K562 (cell line): ENCODE results near the gene SS18. TPM values are rescaled to one million over a fixed set of nuclear protein-coding genes. Genes with fewer than 3 reads are reported as not detected.

Experiments
- E2F8 ChIP-seq: fragments of 450-650 bp; IDR thresholded peaks from 2 replicates; pipeline ENCODE4 v1.7.1; 2018; ENCODE audit warnings: mild to moderate bottlenecking, low read depth; ENCODE audit not compliant: partially characterized antibody
- FOXP4 ChIP-seq: sonication (generic); formaldehyde crosslinking; IDR thresholded peaks from 2 replicates; pipeline ENCODE4 v1.8.0; 2022; ENCODE audit warnings: mild to moderate bottlenecking, missing genetic modification reagents, borderline replicate concordance
- GMEB1 ChIP-seq: fragments of 250-450 bp; sonication (Bioruptor Pico); IDR thresholded peaks from 2 replicates; pipeline ENCODE4 v1.4.0; 2020; ENCODE audit warnings: mild to moderate bottlenecking
- MBD1 ChIP-seq: fragments of 250-450 bp; sonication (Bioruptor Pico); IDR thresholded peaks from 2 replicates; pipeline ENCODE4 v1.8.0; 2022; ENCODE audit warnings: inconsistent platforms
- PRDM10 ChIP-seq: fragments of 450-650 bp; IDR thresholded peaks from 2 replicates; pipeline ENCODE4 v1.6.1; 2018; ENCODE audit not compliant: partially characterized antibody
- SIN3B ChIP-seq: fragments of 450-650 bp; IDR thresholded peaks from 2 replicates; pipeline ENCODE4 v1.6.1; 2017; ENCODE audit warnings: low read depth, mild to moderate bottlenecking, moderate library complexity
- ZKSCAN8 ChIP-seq: fragments of 200-800 bp; sonication (Bioruptor generic); IDR thresholded peaks from 2 replicates; pipeline ENCODE4 v1.6.1; 2016; ENCODE audit warnings: missing genetic modification characterization, missing compliant biosample characterization
- ZNF639 ChIP-seq, 2 experiments: fragments of 200-800 bp in 1 of 2; sonication (Bioruptor generic) in 1 of 2; sonication (generic) in 1 of 2; formaldehyde crosslinking in 1 of 2; IDR thresholded peaks in 1 of 2; conservative IDR thresholded peaks in 1 of 2; 2 replicates each; pipeline versions ENCODE4 v1.5.0 to v1.6.1; 2016 to 2020; ENCODE audit warnings: missing compliant biosample characterization in 1 of 2, missing genetic modification characterization in 1 of 2, missing genetic modification reagents in 1 of 2
- ZNF668 ChIP-seq: fragments of 250-450 bp; sonication (Bioruptor Pico); IDR thresholded peaks from 2 replicates; pipeline ENCODE4 v1.8.0; 2022; ENCODE audit warnings: mild to moderate bottlenecking, inconsistent platforms
- polyA plus RNA-seq, 8 experiments: library from polyadenylated mRNA; depleted of rRNA in 4 of 8; stranded (reverse) in 5 of 8; unstranded in 3 of 8; fragments of >200 nt; fragmentation: Nextera tagmentation in 2 of 8; fragmentation: Illumina TruSeq in 1 of 8; extraction: Ambion mirVana in 2 of 8; extraction: Trizol in 1 of 8; gene quantifications; 2 replicates each; pipeline versions ENCODE4 v1.2.1 to v1.2.3, GENCODE V29; 2011 to 2014; ENCODE audit warnings: inconsistent platforms in 1 of 8, missing spikeins in 1 of 8
- total RNA-seq, 7 experiments: library from RNA; depleted of rRNA in 6 of 7; stranded (reverse); fragments of >200 nt in 6 of 7; fragmentation: Illumina TruSeq in 2 of 7; extraction: Trizol in 2 of 7; gene quantifications; 2 replicates each; pipeline versions ENCODE4 v1.2.1 to v1.2.3, GENCODE V29; 2011 to 2021; ENCODE audit warnings: low replicate concordance in 1 of 7

SS18 gene
- total and polyA plus RNA-seq, 9 of the 15 experiments (the other 6 are each of a cell fraction or from before 2014, with no cell fraction given), result 30.9 to 190 (median 102) TPM

GRCh38 chr18:26090130-26091046 lies at the start of gene SS18 (continued):
- TF ChIP-seq PRDM10 (peak; percentile 100), ZKSCAN8 (CRISPR knock-in tag) (no peak), ZNF668 (CRISPR knock-in tag) (0 out of 2 replicates have a peak, but pooled peaks have one; percentile 15), MBD1 (CRISPR knock-in tag) (no peak), E2F8 (peak; percentile 65), SIN3B (peak; percentile 46; the same call in 1 of the 2 replicates), GMEB1 (CRISPR knock-in tag) (peak; percentile 62), ZNF639 (CRISPR knock-in tag; conservative IDR thresholded peaks at IDR 0.05 in 1 of 2, IDR thresholded peaks at IDR 0.05 in 1 of 2) (peak in 1 of 2 experiments; percentile 63; a peak in 2 of 4 replicates), FOXP4 (peak; percentile 54; the same call in 1 of the 2 replicates)
